Amniotic stem cell (primary cell): Measurements from ENCODE around the gene PPFIA4.

Experiments used
- DNase-seq: peaks from one replicate; lab custom pipeline; 2025; lab: John Stamatoyannopoulos, UW

The PPFIA4 gene

GRCh38 chr1:203099805-203100515, 73.7 kb downstream of the PPFIA4 start:
- DNase-seq, result no peak

DNA sequence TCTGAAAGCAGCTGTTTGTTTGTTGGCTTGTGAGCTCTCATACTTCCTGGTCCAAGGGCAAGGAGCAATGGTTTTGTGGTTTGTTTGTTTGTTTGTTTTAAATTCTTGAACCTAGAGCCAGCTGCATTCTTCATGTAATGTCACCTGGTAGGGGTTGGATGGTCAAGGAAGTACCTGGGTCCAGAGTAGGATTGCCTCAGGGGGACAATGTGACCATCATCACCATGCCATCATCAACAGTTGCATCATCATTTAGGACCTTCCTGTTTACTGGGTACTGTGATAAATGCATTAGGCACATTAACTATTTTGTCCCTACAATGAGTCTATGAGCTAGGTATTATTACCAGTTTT, 74.2 kb downstream of the PPFIA4 start:
- no peak for DNase-seq

DNA sequence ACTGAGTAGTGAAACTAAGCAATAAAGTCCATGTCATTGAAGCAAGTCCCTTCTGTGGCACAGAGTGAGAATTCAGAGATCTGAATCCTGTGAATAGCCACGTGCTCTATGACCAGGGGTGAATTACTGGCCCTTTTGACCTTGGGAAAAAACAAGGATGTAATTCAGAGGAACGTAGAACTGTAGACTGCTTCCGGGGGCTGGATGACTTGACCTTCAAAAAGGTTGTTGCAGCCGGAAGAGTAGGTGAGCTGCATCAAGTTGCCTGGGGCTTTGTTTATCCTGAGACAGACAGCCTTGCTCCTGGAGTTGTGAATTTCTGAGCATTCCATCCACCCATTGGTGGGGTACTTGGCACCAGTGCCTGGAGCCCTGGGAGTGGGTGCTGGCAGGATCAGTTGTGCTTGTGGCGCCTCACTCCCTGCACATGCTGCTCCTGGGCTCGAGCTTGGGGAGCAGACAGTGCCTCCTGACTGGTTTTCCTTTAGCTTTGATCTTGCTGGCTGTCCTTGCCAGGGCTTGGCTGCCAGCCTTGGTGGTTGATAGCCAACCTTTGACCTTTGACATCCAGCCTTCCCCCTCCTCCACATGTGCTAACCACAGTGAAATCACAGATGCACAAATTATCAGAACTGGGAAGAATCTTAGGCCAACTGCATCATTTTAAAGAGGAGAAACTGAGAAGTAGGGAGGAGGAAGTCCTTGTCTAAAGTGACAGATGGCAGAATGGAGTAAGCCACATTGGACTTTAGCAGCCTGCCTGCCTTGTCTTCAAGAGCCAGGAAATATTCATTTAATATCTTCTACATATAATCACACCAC, 75.7 kb downstream of the PPFIA4 start:
- DNase-seq, result no peak

DNA sequence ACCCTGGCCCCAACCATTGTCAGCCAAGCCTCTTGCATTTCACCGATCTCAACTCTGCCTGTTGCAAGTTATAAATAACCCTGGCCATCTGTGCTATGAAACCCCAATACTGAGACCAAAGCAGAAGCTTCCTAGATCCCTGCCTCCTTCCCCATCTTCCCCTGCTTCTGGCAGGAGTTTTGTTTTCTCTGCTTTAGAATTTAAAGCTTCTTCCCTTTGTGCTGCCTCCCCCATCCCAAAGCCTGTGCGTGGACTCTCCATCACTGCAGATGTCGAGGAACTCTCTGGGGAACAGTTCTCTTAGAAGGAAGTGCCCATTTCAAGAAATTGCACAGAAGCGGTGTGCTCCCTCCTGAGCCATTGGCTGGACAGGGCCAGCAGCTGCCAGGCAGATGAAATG, 76.9 kb downstream of the PPFIA4 start:
- no peak for DNase-seq

- no peak for DNase-seq
Measured at GRCh38 chr1:203103829-203104495, 77.7 kb downstream of the PPFIA4 start.

DNA sequence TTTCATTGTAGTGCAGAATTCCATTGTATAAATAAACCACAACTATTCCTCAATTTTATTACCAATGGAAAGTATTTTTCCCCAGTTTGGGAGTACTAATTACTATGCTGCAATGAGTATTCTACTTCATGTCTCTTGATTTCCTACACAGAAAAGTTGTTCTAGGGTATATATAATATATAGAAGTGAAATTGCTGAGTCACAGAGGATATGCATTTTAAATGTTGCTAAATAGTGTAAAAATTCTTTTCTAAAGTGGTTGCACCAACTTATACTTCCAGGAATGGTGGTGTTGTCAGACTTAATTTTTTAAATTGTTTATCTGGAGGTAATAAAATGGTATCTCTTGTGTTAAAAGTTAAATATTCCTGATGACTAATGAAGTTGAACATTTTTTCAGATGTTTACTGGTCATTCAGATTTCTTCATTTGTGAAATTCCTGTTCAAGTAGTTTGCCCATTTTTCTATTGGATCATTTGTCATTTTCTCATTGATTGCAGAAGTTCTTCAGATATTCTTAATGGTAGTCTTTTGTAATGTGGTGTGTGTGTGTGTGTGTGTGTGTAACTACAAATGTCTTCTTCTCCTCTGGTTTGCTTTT, 78.6 kb downstream of the PPFIA4 start:
- DNase-seq, result no peak

- no peak for DNase-seq
Measured at GRCh38 chr1:203112475-203112874, 86.2 kb downstream of the PPFIA4 start.

GRCh38 chr1:203113308-203113707, 87.0 kb downstream of the PPFIA4 start:
- DNase-seq, result no peak

DNA sequence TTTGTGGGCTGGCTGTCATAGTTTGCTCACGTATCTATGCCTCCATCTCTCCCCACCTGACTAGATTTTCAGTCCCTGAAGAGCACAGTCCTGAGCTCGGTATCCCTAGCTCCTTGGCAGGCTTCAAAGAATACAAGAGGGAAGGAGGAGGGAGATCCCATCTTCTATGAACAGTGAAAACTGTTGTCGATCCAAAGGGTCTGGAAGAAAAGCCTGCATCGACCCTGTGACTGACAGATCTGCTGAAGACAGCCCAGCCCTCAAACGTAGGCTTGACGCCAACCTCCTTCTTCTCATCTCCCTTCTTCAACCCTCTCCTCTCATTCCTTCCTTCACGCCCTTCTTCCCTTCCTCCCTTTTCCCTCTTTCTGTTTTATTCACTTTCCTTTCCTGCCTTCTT, 87.9 kb downstream of the PPFIA4 start:
- DNase-seq, result no peak

GRCh38 chr1:203116091-203116820, 90.0 kb downstream of the PPFIA4 start:
- DNase-seq, result no peak

GRCh38 chr1:203117611-203118575, 91.6 kb downstream of the PPFIA4 start:
- peak; percentile 25 for DNase-seq

DNA sequence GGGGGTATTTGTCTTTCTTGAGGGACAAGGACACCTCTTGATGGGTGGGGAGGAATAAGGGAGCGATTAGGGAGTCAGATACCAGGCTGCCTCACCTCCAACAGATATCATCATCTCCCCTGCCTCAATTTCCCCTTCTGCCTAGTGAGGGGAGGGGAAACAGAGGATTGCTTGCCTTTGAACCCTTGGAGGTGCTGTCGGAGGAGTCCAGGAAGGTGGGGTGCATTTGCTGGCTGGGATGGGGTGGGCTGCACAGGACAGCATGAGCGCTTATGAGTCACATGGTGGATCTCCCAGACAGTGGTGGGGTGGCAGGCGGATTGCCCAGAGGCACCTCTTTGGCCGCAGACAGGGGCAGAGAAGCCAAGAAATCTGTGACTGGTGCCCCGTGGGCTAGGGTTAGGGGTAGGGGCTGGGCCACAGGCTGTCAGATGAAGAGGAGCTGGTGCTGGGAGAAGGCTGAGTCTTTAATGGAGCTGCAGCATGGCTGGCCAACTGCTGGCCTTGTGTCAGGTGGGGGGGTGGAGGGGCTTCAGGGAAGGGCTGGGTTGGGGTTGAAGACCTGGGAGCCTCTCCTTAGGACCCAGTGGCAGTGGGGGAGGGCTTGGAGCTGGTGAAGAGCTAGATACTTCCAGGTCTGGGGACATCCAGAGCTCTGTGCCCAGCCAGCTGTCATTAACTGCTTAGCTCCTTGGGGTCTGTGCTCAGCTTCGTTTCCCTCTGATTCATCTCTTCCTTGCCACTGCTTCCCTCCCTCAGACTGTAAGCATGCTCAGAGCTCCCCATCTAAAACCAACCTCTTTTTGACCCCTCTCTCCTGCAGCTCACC, 94.2 kb downstream of the PPFIA4 start:
- no peak for DNase-seq

GRCh38 chr1:203121186-203122015, 95.1 kb downstream of the PPFIA4 start:
- no peak for DNase-seq

DNA sequence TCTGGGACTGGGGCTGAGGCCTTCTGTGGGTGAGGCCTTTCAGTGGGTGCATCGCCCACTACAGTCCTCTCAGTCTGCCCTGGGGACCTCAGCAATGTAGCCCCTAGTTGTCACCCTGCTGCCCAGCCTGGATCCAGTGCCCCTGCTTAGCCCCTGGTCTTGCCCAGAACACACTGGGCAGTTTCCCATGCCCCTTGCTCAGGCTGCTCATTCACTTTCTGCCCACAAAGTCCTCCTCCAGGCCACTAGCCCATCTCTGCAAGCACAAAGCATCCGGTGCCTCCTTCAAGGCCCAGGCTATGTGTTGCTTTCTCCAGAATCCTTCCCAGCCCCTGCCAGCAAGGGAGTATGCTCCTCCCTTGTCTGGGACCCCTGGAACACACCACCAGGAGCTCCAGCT, 95.9 kb downstream of the PPFIA4 start:
- DNase-seq, result no peak

- no peak for DNase-seq
Measured at GRCh38 chr1:203124011-203124410, 97.7 kb downstream of the PPFIA4 start.

- no peak for DNase-seq
Measured at GRCh38 chr1:203124546-203125317, 98.4 kb downstream of the PPFIA4 start.

DNA sequence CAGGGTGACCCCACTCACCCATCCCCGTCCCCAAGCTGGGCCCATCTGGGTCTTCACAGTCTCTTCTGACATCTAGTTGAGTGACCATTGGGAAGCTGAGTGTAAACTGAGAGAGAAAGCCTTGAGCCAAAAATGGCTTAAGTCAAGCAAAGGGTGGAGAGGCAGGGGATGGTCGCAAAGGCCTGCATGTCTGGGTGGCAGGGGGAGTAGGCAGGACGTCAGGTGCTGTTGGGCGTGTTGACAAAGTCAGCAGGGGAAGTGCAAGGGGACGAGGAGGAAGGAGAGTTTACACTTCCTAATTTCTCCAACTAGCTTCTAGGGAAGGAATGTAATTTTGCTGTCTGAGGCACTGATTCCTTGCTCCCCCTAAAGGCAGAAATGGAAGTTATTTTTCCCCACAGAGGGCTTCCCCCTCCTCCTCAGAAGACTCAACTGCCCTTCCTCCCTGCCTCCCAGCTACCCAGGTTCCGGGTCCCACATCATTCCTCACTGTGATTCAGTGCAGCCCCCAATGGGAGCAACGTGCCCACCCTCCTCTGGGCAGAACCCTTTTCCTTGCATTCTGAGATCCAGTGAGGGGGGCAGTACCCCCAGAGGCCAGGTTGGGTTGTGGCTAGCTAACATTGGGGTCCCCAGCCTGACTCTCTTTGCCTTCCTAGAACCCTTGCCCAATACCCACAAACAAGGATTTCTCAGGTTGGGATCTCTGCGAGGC, 100.0 kb downstream of the PPFIA4 start:
- peak; percentile 7 for DNase-seq
